ENCODE results near the gene MT1HL1.

DNA sequence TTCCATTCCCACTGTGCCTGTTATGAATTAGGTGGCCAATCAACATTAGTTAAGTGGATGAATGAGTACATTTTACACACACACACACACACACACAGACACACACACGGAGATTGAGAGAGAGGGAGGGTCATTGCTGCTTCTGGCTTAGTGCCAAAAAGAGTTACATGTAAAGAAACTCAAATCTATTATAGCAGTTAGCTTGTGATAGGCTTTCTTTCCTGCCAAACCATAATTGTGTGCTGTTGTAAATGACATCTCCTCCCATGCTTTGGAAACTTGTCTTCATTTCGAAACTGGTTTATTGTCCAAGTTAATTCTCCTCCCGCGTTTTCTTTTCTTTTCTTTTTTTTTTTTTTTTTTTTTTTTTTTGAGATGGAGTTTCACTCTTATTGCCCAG lies 1.4 kb upstream of the MT1HL1 start:
- no peak for TF ChIP-seq TCF7L2 (IDR thresholded peaks at IDR 0.05; ENCODE audit: borderline replicate concordance, extremely low read depth, insufficient read depth, insufficient read length)
- TF ChIP-seq JUND (IDR thresholded peaks at IDR 0.05), result no peak
- TF ChIP-seq, protein P1, sequence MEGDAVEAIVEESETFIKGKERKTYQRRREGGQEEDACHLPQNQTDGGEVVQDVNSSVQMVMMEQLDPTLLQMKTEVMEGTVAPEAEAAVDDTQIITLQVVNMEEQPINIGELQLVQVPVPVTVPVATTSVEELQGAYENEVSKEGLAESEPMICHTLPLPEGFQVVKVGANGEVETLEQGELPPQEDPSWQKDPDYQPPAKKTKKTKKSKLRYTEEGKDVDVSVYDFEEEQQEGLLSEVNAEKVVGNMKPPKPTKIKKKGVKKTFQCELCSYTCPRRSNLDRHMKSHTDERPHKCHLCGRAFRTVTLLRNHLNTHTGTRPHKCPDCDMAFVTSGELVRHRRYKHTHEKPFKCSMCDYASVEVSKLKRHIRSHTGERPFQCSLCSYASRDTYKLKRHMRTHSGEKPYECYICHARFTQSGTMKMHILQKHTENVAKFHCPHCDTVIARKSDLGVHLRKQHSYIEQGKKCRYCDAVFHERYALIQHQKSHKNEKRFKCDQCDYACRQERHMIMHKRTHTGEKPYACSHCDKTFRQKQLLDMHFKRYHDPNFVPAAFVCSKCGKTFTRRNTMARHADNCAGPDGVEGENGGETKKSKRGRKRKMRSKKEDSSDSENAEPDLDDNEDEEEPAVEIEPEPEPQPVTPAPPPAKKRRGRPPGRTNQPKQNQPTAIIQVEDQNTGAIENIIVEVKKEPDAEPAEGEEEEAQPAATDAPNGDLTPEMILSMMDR (IDR thresholded peaks at IDR 0.05 in 2 of 3, conservative IDR thresholded peaks at IDR 0.05 in 1 of 3; ENCODE audit: borderline replicate concordance in 1 of 3, insufficient read depth in 1 of 3, low read depth in 2 of 3, low read length in 2 of 3), result no peak
- TF ChIP-seq, protein P2, sequence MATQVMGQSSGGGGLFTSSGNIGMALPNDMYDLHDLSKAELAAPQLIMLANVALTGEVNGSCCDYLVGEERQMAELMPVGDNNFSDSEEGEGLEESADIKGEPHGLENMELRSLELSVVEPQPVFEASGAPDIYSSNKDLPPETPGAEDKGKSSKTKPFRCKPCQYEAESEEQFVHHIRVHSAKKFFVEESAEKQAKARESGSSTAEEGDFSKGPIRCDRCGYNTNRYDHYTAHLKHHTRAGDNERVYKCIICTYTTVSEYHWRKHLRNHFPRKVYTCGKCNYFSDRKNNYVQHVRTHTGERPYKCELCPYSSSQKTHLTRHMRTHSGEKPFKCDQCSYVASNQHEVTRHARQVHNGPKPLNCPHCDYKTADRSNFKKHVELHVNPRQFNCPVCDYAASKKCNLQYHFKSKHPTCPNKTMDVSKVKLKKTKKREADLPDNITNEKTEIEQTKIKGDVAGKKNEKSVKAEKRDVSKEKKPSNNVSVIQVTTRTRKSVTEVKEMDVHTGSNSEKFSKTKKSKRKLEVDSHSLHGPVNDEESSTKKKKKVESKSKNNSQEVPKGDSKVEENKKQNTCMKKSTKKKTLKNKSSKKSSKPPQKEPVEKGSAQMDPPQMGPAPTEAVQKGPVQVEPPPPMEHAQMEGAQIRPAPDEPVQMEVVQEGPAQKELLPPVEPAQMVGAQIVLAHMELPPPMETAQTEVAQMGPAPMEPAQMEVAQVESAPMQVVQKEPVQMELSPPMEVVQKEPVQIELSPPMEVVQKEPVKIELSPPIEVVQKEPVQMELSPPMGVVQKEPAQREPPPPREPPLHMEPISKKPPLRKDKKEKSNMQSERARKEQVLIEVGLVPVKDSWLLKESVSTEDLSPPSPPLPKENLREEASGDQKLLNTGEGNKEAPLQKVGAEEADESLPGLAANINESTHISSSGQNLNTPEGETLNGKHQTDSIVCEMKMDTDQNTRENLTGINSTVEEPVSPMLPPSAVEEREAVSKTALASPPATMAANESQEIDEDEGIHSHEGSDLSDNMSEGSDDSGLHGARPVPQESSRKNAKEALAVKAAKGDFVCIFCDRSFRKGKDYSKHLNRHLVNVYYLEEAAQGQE (IDR thresholded peaks at IDR 0.05; ENCODE audit: low read depth), result no peak
- no peak for TF ChIP-seq ELF1 (IDR thresholded peaks at IDR 0.05; ENCODE audit: borderline replicate concordance, low read depth)
- no peak for TF ChIP-seq EZH2phosphoT487 (IDR thresholded peaks at IDR 0.05; ENCODE audit: borderline replicate concordance)
- no peak for TF ChIP-seq CBX3 (IDR thresholded peaks at IDR 0.05; ENCODE audit: low read depth)
- TF ChIP-seq SIN3A (IDR thresholded peaks at IDR 0.05; ENCODE audit: low read depth), result no peak
- TF ChIP-seq POLR2AphosphoS5 (IDR thresholded peaks at IDR 0.05; ENCODE audit: low read depth, low read length), result no peak
- no peak for TF ChIP-seq CEBPB (IDR thresholded peaks at IDR 0.05; ENCODE audit: low read depth)
- TF ChIP-seq POLR2A (IDR thresholded peaks at IDR 0.05; ENCODE audit: borderline replicate concordance, extremely low read depth, insufficient read depth, insufficient read length), result no peak
